Posterior cingulate gyrus (tissue), 11 donors: ENCODE results near the gene METTL9.
"Not testable (repeated sequence)": the region's sequence is repeated elsewhere in the genome, so short reads cannot be mapped to it uniquely, and the experiment has no call there.

Experiments used
- DNase-seq, 10 donors: peaks; one replicate each; pipeline versions ENCODE4 v3.0.0 to v3.0.0-alpha.2; 2020 to 2021; ENCODE audit warnings: mixed read lengths in 3 of 10
- intact Hi-C: fragments of 100-400 bp; cut with DNase I; formaldehyde crosslinking; loops from one replicate; pipeline ENCODE4 v1.15.1; 2023

METTL9 gene

DNA sequence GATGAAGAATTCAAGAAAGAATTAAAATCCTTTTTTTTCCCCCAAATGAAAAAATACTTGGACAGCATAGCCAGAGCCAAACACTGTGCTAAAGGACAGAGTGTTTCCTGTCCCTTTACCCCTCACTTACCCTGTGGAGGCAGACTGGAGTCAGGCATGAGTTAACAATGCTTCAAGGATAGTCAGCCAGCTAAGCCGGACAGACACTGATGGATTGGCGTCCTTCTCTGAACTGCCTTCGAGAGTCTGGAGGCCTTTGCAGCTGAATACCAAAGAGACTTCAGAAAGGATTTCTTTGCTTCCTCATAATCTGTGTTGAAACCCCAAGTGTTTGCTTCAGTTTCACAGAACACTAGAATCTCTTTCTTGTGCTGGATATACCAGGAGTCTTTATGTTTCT, 4.6 kb downstream of the METTL9 start:
- intact Hi-C loops: no loop called here
- DNase-seq: no peak

DNA sequence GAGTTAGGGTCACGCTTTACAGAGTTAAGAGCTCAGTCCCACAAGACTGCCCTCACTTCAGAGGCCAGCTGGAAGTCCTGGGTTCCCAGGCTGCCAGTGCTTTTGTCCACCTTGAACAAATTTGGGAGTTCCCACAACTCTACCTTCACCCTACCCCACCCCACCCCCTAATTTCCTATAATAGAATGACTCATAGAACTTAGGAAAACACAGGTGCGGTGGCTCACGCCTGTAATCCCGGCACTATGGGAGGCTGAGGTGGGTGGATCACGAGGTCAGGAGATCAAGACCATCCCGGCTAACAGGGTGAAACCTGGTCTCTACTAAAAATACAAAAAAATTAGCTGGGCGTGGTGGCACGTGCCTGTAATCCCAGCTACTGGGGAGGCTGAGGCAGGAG, 6.5 kb downstream of the METTL9 start:
- intact Hi-C loops, DNase-seq: not testable (repeated sequence)

DNA sequence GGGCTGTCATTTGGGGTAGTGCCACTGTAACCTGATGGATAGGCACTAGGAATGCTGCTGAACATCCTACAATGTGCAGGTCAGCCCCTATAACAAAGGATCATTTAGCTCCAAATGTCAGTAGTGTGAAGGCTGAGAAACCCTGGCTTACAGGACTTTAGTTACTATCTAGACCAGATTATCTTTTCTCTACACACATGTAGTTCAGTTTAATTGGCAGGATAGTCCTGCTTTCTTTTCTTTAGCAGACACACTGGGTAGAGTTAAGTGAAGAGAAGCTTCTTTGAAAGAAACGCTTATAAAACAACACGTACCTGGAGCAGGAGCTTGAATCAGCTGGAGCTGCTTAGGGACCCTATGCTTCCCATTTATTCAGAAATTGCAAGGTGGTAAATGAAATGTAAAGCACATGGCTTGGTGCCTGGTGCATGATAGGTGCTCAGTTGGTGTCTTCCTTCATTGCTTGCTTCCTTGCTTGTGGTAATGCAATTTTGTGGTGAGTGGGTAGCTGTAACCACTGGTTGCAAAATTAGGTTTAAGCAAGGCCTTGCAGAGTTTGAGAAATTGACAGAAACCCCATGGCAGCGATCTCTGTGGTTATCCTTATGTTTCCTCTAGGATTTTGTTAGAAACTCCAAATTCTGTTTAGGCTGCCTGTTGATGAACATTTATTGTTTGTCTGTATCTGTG, 9.4 kb downstream of the METTL9 start:
- no peak for DNase-seq
- intact Hi-C loops: no loop called here

DNA sequence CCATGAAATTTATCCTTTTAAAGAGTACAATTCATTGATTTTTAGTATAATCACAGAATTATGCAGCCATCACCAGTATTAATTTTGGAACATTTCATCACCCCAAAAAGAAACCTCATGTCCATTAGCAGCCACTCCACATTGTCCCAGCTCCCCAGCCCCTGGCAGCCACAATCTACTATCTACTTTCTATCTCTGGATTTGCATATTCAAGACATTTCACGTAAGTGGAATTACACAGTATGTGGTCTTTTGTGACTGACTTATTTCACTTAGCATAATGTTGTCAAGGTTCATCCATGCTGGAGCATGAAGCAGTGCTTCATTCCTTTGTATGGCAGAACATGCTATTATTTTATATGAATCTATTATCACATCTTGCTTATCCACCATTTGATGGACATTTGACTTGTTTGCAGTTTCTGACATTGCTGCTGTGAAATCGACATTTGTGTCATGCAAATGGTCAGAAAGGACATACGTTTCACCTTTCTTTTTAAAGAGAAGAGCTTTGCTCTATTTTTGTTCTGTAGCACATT, 10.7 kb downstream of the METTL9 start:
- intact Hi-C loops: no loop called here

DNA sequence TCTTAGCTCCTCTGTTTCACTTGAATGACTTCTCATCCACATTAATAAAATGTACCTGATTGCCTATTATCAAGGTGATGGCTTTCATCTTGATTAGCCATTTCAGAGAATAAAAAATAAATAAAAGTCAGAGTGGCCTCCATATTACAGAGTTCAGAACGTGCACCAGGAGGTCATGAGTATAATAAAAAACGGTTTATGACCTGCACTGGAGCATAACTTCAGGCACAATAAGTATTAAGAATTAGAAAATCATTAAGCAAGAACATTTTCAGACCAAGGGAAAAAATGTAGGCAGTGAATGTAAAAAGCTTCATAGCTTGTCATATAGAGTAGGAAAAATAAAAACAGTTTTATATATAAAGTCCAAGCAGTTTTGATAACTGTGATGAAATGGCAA, 11.4 kb downstream of the METTL9 start:
- no peak for DNase-seq
- intact Hi-C loops: no loop called here

More for the DNA sequence above, 10.7 kb downstream of the METTL9 start:
- no peak for DNase-seq

DNA sequence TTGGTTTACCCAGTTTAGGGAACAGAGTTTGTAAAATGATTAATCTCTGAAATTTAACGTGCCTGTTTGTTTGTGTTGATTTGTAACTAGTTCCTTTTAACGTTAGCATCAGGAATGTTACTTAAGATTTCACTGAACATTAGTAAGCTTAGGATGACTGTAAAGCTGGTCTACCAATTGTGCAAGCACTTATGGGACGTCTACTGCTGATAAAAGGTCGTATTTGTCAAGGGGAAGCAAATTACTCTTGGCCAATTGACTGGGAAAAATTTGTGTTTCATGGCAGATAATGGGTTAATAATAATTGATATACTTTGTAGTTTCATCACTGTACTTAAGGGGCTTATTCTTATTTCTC, 11.8 kb downstream of the METTL9 start:
- DNase-seq: no peak
- intact Hi-C loops: no loop called here

DNA sequence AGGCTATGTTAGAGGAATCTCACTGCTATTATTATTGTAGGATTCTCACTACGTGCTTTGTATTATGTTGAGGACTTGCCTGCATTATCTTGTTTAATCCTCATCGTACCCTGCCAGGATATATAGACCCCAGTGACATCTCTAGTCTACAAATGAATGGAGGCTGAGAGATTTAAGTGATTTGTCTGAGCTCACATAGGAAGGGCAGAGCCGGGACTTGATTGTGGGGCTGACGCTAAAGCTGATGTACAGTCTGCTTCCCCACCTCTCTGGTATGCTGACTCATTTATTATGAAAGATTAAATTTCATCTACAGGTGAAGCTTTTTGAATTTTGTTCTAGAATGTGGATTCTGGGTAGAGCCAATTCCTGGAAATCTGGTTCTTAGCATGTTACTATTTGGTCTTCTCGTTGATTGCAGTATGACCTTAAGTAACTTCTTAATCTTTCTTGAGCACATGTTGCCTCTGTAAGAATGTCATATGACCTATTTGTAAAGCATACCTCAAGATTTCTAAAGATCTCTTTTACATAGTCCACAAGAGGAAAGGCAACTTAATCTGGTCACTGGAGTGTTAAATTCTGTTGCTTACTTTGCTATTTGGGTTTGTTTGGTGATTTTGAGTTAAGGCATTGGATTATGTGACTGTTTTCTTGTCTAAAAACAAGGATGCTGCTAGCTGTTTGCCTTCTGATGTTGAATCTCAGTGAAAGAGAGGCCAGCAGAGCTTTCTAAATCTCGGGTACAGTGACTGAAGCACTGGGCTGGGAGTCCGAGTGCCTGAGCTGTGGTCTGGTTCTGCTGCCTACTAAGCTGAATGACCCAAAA, 12.4 kb downstream of the METTL9 start:
- no peak for DNase-seq
- intact Hi-C loops: no loop called here

DNA sequence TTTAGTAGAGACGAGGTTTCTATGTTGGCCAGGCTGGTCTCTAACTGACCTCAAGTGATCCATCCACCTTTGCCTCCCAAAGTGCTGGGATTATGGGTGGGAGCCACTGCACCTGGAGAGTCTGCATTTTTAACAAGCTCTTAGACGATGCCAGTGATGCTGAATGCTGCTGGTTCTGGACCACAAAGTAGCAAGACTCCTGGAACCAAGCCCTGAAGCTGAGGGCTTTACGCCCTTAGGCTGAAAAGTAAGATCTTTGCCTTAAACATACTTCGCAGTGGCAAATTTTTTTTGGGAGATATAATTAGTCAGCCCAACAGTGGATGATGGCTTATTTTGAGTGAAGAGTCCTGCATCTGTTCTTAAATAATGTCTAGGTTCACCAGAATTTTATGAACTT, 14.0 kb downstream of the METTL9 start:
- DNase-seq: no peak
- intact Hi-C loops: no loop called here

DNA sequence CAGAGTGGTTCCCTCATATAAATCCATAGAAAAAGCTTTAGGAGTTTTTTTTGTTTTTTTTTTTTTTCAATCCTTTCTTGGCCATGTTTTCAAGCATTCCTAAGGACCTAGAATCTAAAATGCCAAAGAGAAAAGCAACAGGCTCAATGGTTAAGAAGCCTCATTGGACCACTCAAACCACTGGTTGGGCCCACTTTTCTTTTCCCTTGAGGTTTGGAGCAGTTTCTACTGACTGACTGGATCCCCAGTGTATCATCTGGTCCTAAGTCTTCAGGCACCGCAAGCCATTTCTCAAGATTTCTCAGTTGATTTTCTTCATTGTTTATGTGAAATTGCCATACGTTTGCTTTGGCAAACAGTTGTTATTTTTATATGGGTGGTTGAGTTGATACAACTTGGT, 14.4 kb downstream of the METTL9 start:
- intact Hi-C loops: no loop called here
- no peak for DNase-seq

DNA sequence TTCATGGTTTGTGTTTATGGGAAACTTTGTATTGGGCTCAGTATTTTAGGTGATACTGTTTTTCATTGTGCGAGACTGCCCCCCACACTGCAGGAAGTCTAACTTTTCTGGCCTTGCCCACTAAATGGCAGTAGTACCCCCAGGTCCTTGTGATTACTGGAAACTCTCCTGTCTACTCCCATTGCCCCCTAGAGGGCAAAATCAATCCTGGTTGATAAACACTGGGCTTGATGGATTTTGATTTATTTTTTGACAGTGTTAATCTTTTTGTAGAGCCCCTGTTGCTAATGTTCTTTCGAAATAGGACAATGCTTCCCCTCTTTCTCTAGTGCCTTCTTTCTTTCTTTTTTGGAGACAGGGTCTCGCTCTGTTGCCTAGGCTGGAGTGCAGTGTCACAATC, 15.5 kb downstream of the METTL9 start:
- intact Hi-C loops: no loop called here
- DNase-seq: no peak

DNA sequence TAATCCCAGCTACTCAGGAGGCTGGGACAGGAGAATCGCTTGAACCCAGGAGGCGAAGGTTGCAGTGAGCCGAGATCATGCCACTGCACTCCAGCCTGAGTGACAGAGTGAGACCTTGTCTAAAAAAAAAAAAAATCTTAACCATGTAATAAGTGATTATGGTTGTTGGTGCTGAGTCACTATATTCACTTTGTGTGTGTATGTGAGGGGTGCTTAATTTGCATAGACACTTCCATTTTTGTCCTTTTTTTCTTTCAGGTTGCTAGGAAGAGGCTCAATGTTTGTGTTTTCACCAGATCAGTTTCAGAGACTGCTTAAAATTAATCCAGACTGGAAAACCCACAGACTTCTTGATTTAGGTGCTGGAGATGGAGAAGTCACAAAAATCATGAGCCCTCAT, 18.2 kb downstream of the METTL9 start:
- intact Hi-C loops: no loop called here

DNA sequence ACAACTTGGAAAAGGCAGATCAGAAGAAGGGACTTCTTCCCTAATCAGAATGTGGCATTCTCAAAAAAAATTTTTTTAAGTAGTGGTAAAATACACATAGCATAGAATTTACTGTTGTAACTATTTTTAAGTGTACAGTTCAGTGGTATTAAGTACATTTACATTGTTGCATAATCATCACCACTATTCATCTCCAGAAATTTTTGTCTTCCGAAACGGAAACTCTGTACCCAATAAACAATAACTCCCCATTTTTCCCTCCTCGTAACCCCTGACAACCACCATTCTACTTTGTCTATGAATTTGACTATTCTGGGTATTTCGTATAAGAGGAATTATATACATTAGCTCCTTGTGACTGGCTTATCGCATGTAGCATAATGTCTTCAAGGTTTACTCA, 18.9 kb downstream of the METTL9 start:
- DNase-seq: no peak
- intact Hi-C loops: no loop called here

More for the DNA sequence above, 18.2 kb downstream of the METTL9 start:
- DNase-seq: no peak

DNA sequence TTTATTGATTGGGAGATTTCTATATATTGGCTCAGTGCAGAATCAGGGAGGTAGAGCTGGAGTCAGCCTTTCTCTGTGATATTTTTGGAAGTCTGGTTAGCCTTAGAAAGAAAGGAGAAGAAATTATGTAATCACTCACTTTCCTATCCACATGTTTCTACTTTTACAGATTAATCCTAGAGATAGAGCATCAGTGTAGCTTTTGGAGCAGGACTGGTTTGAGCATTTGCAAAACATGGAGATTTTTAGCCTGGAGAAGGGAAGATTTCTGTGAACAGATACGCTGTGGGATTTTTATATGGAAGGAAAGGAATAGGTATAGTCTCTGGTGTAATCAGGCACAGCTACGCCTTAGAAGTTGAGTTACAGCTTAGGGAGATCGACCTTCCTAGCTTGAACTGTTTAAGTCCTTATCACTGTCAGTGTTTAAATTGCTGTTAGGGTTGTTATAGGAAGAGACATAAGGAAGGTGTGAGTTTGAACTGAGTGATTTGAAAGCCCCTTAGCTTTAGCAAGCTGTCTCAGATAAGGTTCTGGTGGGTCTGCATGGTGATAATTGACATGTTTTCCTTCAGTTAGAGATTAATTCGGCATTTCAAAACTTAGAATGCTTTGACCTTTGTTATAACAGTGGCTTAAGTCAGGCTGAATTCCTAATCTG, 20.5 kb downstream of the METTL9 start:
- no peak for DNase-seq
- intact Hi-C loops: no loop called here

DNA sequence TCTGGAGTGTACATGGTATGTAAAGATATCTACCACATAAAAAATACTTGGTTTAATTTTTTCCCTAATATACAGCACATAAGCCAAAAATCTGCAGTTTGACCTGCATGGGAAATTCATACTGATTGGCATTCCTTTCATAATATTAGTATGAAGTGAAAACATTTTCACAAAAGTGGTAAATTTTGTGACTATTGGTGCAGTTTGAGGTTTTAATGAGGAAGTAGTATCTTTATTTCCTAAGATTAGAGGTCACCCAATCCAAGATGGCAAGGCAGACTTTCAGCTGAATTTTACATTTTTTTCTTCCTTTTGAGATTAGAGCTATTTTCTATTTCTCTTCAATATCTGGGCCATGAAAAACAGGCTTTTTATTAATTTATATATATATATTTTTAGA, 21.2 kb downstream of the METTL9 start:
- no peak for DNase-seq
- intact Hi-C loops: no loop called here

DNA sequence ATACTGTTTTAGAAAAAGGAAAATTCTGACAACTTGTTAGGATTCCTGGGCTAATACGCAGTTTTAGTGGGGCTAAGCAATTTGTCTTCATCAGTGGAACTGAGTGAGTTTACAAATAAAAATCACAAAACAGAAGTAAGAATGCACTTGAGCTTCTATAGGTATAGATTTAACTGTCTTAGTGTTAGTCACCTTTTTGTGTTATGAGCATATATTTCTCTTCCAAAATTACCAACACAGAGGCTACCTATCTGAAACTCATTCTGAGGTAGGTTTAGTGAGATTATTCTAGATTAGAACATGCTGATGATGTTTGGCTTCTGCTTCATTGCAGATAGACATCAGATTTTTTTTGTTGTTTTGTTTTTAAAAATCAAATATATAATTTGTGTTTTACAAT, 23.2 kb downstream of the METTL9 start:
- DNase-seq: no peak
- intact Hi-C loops: no loop called here

DNA sequence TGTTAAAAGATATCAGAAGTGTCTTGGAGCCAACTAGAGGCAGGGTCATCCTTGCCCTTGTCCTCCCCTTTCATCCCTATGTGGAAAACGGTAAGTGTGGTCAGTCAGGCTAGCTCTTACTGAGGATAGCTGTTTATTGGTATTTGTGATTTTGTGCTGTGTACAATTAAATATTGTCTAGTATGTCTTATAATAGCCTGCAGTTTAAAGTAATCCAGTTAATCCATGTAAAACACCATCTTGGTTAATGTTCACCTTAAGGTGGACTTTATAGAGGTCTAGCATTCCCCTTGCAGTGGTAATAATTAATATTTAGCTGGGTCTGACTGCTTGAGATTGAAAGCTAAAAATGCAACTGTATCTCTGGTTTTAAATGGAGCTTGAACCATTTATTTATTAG, 25.6 kb downstream of the METTL9 start:
- no peak for DNase-seq
- intact Hi-C loops: no loop called here

DNA sequence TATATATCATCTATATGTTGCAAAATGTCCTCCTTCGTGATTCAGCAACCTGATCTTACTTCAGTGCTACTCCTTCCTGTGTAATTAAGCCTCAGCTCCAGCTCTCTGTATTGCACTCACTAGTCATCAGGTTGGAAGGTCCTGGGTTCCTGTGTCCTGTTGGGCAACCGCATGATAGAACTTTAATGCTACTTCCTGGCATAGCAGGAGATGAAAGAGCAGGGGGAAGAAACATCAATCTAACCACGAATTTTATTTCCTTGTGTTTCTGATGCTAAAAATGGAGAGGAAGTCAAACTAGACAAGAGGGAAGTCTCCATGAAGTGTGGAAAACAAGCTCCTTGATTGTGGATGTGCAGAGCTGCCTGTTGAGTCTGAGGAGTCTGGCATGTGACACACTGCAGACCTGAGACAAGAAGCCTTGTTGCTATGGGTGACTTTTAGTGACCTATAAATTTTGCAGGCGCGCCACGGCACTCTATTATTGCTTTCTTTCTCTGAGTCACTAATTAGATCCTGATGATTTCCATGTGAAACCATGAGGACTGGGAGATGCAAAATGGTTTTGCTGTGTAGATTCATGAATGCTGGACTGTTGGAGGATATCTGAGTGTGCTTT, 27.4 kb downstream of the METTL9 start:
- no peak for DNase-seq
- intact Hi-C loops: no loop called here

DNA sequence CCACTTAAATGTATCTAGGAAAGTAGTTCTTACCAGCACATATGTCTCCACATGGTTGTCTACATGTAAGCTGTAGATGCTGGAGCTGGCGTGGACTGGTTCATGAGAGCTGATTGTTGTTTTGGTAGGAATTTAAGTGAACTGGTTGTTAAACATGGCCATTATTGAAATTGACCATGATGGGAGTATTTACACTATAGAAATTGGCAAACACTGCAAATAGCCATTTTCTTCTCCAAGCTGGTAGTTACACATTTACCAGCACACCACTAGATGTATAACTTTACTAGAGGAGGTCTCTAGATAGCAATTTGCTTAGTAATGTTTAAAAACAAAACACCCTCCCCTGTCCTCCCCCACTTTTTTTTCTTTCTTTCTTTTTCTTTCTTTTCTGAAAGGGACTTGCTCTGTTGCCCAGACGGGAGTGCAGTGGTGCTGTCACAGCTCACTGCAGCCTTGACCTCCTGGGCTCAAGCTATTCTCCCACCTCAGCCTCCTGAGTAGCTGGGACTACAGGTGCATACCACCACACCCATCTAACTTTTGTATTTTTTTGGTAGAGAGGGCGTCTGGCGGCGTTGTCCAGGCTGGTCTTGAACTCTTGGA, 28.8 kb downstream of the METTL9 start:
- no peak for DNase-seq
- intact Hi-C loops: no loop called here

DNA sequence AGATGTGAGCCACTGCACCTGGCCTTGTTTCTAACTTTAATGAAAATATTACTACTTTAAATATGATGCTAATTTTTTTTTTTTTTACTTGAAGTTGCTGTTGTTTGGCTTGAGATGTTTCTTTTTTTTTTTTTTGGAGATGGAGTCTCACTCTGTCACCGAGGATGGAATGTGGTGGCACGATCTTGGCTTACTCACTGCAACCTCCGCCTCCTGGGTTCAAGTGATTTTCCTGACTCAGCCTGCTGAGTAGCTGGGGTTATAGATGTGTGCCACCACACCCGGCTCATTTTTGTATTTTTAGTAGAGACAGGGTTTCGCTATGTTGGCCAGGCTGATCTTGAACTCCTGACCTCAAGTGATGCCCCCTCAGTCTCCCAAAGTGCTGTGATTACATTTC, 29.4 kb downstream of the METTL9 start:
- no peak for DNase-seq
- intact Hi-C loops: no loop called here
